ENCODE results near the gene COL15A1.
A peak's percentile ranks its signal among the peaks of the same experiment; 100 is the strongest.
"Not testable (repeated sequence)": the region's sequence is repeated elsewhere in the genome, so short reads cannot be mapped to it uniquely, and the experiment has no call there.

COL15A1 gene

GRCh38 chr9:99093492-99093791 is 149.7 kb downstream of the COL15A1 start:
- no peak for DNase-seq

GRCh38 chr9:99095565-99095964 is 151.9 kb downstream of the COL15A1 start:
- DNase-seq = no peak

DNA sequence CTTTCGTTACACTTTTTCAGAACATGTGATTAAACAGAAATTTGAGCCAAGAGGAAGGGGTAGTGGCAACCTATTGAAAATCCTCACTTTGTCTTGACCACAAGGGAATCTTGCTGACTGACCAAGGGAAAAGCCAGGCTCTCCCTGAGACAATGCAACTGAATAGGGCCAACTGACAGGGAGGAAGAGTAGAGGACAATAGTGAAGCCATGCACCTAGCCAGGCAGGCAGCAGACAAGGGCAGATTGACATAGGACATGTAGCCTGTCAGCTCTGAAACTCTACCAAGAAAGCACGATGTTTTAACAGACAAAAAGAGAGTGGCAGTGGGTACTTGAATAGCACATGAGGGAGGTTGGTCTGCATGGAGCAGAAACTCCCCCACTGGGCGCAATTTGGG is 152.7 kb downstream of the COL15A1 start:
- DNase-seq = no peak

GRCh38 chr9:99099806-99100585 is 156.3 kb downstream of the COL15A1 start:
- DNase-seq = not testable (repeated sequence)

DNA sequence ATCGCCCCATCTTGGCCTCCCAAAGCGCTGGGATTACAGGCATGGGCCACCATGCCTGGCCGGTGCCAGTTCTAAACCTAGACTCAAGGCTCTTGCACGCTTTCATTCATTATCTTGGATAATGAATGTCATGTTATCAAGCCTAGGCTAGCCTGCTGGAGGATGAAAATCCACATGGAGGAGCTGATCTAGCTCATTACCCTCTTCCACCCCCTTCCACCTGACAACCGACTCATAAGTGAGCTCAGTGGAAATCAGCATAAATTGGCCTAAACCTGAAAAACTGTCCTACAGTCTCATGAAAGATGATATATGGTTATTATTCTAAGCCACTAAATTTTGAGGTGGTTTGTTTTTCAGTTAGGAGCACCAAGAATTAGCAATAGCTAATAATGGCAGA is 157.6 kb downstream of the COL15A1 start:
- DNase-seq = no peak

GRCh38 chr9:99101812-99102211 is 158.1 kb downstream of the COL15A1 start:
- DNase-seq = no peak

- no peak for DNase-seq
These were observed 159.6 kb downstream of the COL15A1 start for GRCh38 chr9:99103054-99103895.

- no peak for DNase-seq
These were observed 160.3 kb downstream of the COL15A1 start for GRCh38 chr9:99103901-99104458.

DNA sequence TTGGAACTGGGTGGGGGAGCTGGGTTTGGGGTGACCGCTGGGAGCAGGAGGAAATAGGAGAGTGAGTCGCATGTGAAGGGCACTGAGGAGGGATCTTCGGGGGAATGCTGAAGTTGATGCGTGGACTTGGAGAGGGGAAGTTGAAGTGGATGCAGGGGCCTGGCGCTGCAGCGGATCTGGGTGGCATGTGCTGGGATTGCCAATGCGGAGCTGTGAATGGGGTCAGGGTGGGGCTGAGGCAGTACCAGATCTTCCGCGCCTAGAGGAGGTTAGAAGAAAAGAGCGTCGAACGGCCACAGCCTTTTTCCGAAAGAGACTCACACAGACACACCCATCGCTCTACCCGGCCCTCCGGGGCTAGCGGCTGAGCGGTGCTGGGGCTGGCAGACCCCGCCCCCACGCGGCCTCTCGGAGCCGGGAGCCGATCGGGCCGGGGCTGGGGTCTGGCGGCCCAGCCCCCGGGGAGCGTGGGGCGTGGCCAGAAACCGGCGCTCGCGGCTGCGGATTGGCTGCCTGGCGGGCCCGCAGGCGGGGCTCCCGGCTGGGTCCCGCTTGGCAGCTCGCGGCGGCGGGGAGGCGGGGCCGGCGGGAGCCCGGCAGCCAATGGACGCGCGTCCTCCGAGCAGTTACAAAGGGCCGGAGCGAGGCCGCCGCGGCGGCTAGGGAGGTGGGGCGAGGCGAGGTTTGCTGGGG is 160.9 kb downstream of the COL15A1 start, which contains the start of gene TGFBR1:
TGFBR1 (plus strand) TSS at position 655 of the 693 bp plus-strand sequence. CDS start 93 bp downstream, outside the sequence.
- DNase-seq = peak; percentile 86

- DNase-seq = no peak
These were observed 161.7 kb downstream of the COL15A1 start for GRCh38 chr9:99105152-99106043.

GRCh38 chr9:99106044-99106375 is 162.3 kb downstream of the COL15A1 start:
- DNase-seq = no peak

GRCh38 chr9:99107421-99107820 is 163.7 kb downstream of the COL15A1 start:
- no peak for DNase-seq

DNA sequence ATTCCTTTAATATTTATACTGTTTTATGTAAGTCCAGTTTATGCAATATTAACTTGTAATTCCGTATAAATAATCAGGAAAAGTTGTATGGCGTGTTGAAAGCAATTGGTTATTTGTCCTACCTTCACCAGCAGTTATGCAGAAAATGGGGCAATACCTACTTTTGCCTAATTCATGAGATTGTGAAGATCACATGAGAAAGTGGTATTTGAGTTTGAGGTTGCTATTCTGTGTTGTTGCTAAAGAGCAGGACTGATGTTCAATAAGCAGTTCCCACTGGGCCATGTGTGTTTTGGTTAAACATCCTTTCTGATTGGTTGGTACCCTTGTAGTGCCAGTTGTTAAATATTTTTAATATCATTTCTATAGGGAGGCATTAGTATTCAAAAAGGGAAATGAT is 164.4 kb downstream of the COL15A1 start:
- no peak for DNase-seq

GRCh38 chr9:99109522-99109921 is 165.8 kb downstream of the COL15A1 start:
- no peak for DNase-seq

DNA sequence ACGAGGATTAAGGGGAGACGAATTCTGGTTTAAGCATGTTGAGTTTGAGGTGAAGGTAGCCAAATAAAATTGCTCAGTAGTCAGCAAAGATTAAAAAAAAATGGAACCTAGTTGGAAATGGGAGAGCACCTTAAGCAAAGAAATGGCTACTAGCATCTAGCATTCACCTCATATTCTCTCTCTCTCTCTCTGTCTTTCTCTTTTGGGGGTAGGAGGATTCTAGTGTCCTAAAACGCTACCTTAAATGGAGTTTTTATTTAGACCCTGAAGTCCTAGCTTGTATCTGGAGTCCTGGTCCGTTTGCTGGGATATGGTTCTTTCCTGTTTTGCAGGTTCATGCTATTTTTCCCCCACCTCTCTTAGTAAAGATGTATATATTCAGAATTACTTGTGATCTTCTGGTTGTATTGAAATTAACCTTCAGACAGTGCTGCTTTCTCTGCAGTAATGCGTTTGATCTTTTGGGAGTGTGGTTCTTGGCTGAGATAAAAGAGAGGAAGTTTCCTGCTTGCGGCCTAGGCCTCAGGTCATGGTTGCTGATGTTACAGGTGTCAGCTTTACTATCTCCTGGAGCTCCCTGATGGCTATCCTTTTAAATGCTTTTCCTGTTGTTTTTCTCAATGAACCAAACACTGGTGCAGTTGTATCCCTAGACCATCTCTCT is 169.2 kb downstream of the COL15A1 start:
- DNase-seq = no peak

DNA sequence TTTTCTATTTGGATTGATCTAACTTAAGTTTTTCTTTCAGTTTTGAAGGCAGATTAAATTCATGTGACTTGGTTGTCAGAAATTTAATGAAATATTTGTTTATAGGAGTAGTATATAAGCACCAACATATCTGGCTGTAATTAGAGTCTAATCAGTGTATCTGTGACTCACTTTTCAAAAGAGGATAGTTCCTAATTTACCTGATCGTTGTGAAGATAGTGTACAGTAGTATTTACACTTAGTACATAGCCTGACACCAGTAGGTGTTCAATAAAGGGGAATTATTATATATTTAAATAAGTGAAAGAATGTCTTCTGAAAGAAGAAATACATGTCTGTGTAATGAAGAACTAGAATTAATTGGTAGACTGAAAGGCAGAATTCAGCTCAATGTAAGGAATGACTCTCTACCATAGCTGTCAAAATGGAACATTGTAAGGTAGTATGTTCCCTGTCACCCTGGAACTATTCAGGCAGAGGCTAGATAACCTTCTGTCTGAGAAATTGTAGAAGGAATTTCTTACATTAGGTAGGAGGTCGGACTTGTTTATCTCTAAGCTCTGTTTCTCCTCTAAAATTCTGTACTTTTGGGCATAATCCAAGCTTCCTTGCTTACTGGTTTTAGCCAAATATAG is 169.8 kb downstream of the COL15A1 start:
- DNase-seq = no peak

- no peak for DNase-seq
These were observed 170.3 kb downstream of the COL15A1 start for GRCh38 chr9:99114049-99114440.

- no peak for DNase-seq
These were observed 171.3 kb downstream of the COL15A1 start for GRCh38 chr9:99114846-99115500.

- DNase-seq = no peak
These were observed 172.3 kb downstream of the COL15A1 start for GRCh38 chr9:99116003-99116411.

- DNase-seq = no peak
These were observed 175.2 kb downstream of the COL15A1 start for GRCh38 chr9:99118782-99119466.
